H1 (cell line): Measurements from ENCODE around the gene KLRD1. TPM values are rescaled to one million over a fixed set of nuclear protein-coding genes. Genes with fewer than 3 reads are reported as not detected.

Experiments used
- ATF3 ChIP-seq: IDR thresholded peaks from 2 replicates; pipeline ENCODE4 v1.6.1; 2011; ENCODE audit warnings: low read depth, mild to moderate bottlenecking, low read length; ENCODE audit not compliant: insufficient read depth
- CEBPB ChIP-seq: IDR thresholded peaks from 2 replicates; pipeline ENCODE4 v1.6.1; 2012; ENCODE audit warnings: low read depth, low read length
- FOSL1 ChIP-seq: IDR thresholded peaks from 2 replicates; pipeline ENCODE4 v1.6.1; 2011; ENCODE audit warnings: mild to moderate bottlenecking, low read depth, low read length, moderate library complexity; ENCODE audit not compliant: insufficient read depth
- KDM4A ChIP-seq: IDR thresholded peaks from one replicate; pipeline ENCODE4 v1.7.1; 2012; ENCODE audit warnings: low read depth, mild to moderate bottlenecking, moderate library complexity, low read length, inconsistent platforms; ENCODE audit not compliant: severe bottlenecking
- POU5F1 ChIP-seq: IDR thresholded peaks from 2 replicates; pipeline ENCODE4 v1.6.1; 2011; ENCODE audit warnings: low read depth, mild to moderate bottlenecking, low read length, moderate library complexity
- RNF2 ChIP-seq: fragments of 200-900, 300-1000 bp; sonication (generic); IDR thresholded peaks from 2 replicates; pipeline ENCODE4 v1.7.1; 2016; ENCODE audit warnings: borderline replicate concordance, low read depth, mild to moderate bottlenecking, antibody characterized with exemption, low read length; ENCODE audit not compliant: poor library complexity, severe bottlenecking; ENCODE audit errors: missing control alignments
- SUZ12 ChIP-seq: fragments of 200-600 bp; sonication (generic); IDR thresholded peaks from 2 replicates; pipeline ENCODE4 v1.6.1; 2012; ENCODE audit warnings: mild to moderate bottlenecking, inconsistent platforms, low read length, moderate library complexity, mixed read lengths
- polyA plus RNA-seq, 7 experiments: library from polyadenylated mRNA; depleted of rRNA in 3 of 7; stranded (reverse) in 5 of 7; unstranded in 2 of 7; fragments of >200 nt in 5 of 7; fragments of 200-250 nt in 2 of 7; gene quantifications; 1 replicate in 5 of 7; 2 replicates in 1 of 7; 4 replicates in 1 of 7; pipeline versions ENCODE4 v1.2.1 to v1.2.3, GENCODE V29; 2011 to 2013; ENCODE audit warnings: missing spikeins in 2 of 7, mixed read lengths in 2 of 7
- total RNA-seq: library from RNA; stranded (reverse); fragmentation: NEBNext Ultra II Directional; extraction: Animal tissue kit (Norgen Biotek cat#: 25700); gene quantifications from 2 replicates; pipeline ENCODE4 v1.2.1, GENCODE V29; 2021

Gene KLRD1
- total and polyA plus RNA-seq, 2 of the 8 experiments (the other 6 are each of a cell fraction or from before 2014, with no cell fraction given): under 0.01 to 0.06 TPM

GRCh38 chr12:10307630-10308029 is at the start of gene KLRD1 (continued):
- TF ChIP-seq FOSL1 (no peak), POU5F1 (no peak), ATF3 (no peak), KDM4A (no peak), RNF2 (no peak), CEBPB (no peak), SUZ12 (no peak)
